NCI-H2171 (cell line): ENCODE data around the gene ANAPC16.
"Not testable (repeated sequence)": the region's sequence is repeated elsewhere in the genome, so short reads cannot be mapped to it uniquely, and the experiment has no call there.

ENCODE experiments used
- DNase-seq: peaks from one replicate; lab custom pipeline; 2025; lab: John Stamatoyannopoulos, UW

Gene ANAPC16

GRCh38 chr10:72215611-72216549 lies at the start of gene ANAPC16, which contains the start of gene ASCC1:
Gene ANAPC16, plus strand, starts transcription at chr10:72216012. Its CDS starts 7,903 bp downstream, at chr10:72223915.
Gene ASCC1, minus strand, starts transcription at chr10:72216276. Its CDS starts 2,978 bp downstream, at chr10:72213298.
- DNase-seq = peak; percentile 71

- DNase-seq = no peak
Observed at GRCh38 chr10:72167118-72167517, 48.7 kb upstream of the ANAPC16 start.

- DNase-seq = no peak
Observed at GRCh38 chr10:72170263-72170662, 45.5 kb upstream of the ANAPC16 start.

GRCh38 chr10:72170733-72171132 lies 45.1 kb upstream of the ANAPC16 start:
- no peak for DNase-seq

GRCh38 chr10:72171175-72171630 lies 44.6 kb upstream of the ANAPC16 start:
- DNase-seq = no peak

- no peak for DNase-seq
Observed at GRCh38 chr10:72173262-72173618, 42.6 kb upstream of the ANAPC16 start.

GRCh38 chr10:72173619-72174296 lies 42.1 kb upstream of the ANAPC16 start:
- DNase-seq = no peak

- no peak for DNase-seq
Observed at GRCh38 chr10:72174297-72174662, 41.5 kb upstream of the ANAPC16 start.

- no peak for DNase-seq
Observed at GRCh38 chr10:72175149-72175548, 40.7 kb upstream of the ANAPC16 start.

- DNase-seq = no peak
Observed at GRCh38 chr10:72176701-72177100, 39.1 kb upstream of the ANAPC16 start.

GRCh38 chr10:72177454-72177853 lies 38.4 kb upstream of the ANAPC16 start:
- no peak for DNase-seq

GRCh38 chr10:72184156-72184555 lies 31.7 kb upstream of the ANAPC16 start:
- no peak for DNase-seq

GRCh38 chr10:72186258-72186981 lies 29.4 kb upstream of the ANAPC16 start:
- no peak for DNase-seq

- no peak for DNase-seq
Observed at GRCh38 chr10:72186982-72187330, 28.9 kb upstream of the ANAPC16 start.

- DNase-seq = no peak
Observed at GRCh38 chr10:72194949-72195348, 20.9 kb upstream of the ANAPC16 start.

- no peak for DNase-seq
Observed at GRCh38 chr10:72200883-72201282, 14.9 kb upstream of the ANAPC16 start.

- DNase-seq = no peak
Observed at GRCh38 chr10:72201293-72201692, 14.5 kb upstream of the ANAPC16 start.

- DNase-seq = no peak
Observed at GRCh38 chr10:72204296-72204695, 11.5 kb upstream of the ANAPC16 start.

- no peak for DNase-seq
Observed at GRCh38 chr10:72204724-72205123, 11.1 kb upstream of the ANAPC16 start.

- no peak for DNase-seq
Observed at GRCh38 chr10:72206511-72207229, 9.1 kb upstream of the ANAPC16 start.

- DNase-seq = not testable (repeated sequence)
Observed at GRCh38 chr10:72208526-72208925, 7.3 kb upstream of the ANAPC16 start.

GRCh38 chr10:72211381-72211780 lies 4.4 kb upstream of the ANAPC16 start:
- DNase-seq = not testable (repeated sequence)
